C4-2B (cell line): ENCODE data around the gene CLCA2.

Experiments used
- CTCF ChIP-seq: fragments of 450-650 bp; conservative IDR thresholded peaks from 2 replicates; pipeline ENCODE4 v1.5.1; 2017; ENCODE audit warnings: mild to moderate bottlenecking
- ZFX ChIP-seq: fragments of 450-650 bp; IDR thresholded peaks from 2 replicates; pipeline ENCODE4 v1.6.1; 2017

- peak; percentile 9; the same call in 1 of the 2 replicates for TF ChIP-seq CTCF
- no peak for TF ChIP-seq ZFX
These were observed 78.9 kb downstream of the CLCA2 start for GRCh38 chr1:86502721-86503405.
